H1 (cell line): ENCODE data around the gene CD300LB. TPM values are rescaled to one million over a fixed set of nuclear protein-coding genes. Genes with fewer than 3 reads are reported as not detected.

Source experiments
- CTCF ChIA-PET: fragments of 300-600 bp; sonication (Branson Sonifier 250); formaldehyde crosslinking; loops from one replicate; lab custom pipeline; 2021; ENCODE audit not compliant: partially characterized antibody; lab: Charles Lee
- POLR2A ChIA-PET: fragments of 300-600 bp; sonication (Branson Sonifier 250); formaldehyde crosslinking; loops from one replicate; lab custom pipeline; 2021; ENCODE audit warnings: inconsistent platforms; ENCODE audit not compliant: partially characterized antibody; lab: Charles Lee
- DNase-seq, 2 experiments: peaks; one replicate each; pipeline versions ENCODE4 v3.0.0 to v3.0.0-alpha.2; 2010 to 2022; ENCODE audit warnings: low spot score in 2 of 2, low read depth in 1 of 2, mixed read lengths in 1 of 2
- FAIRE-seq: peaks from 2 replicates; lab custom pipeline; 2011; peaks lifted over from hg19 to GRCh38; lab: Jason Lieb, UNC
- H2AFZ ChIP-seq: 2 replicates; pipeline ENCODE4 v1.8.1; 2012; ENCODE audit warnings: low read length, inconsistent platforms
- H2AK5ac ChIP-seq: 2 replicates; pipeline ENCODE4 v1.6.1; 2013; ENCODE audit warnings: low read depth, low read length
- H2BK120ac ChIP-seq: replicated peaks from 2 replicates; pipeline ENCODE3; 2013; ENCODE audit warnings: low read depth, low read length, inconsistent platforms
- H2BK12ac ChIP-seq: 2 replicates; pipeline ENCODE4 v1.6.1; 2013; ENCODE audit warnings: low read depth, low read length
- H2BK15ac ChIP-seq: 2 replicates; pipeline ENCODE4 v1.6.1; 2013; ENCODE audit warnings: low read length
- H2BK20ac ChIP-seq: 2 replicates; pipeline ENCODE4 v1.6.1; 2013; ENCODE audit warnings: low read length
- H2BK5ac ChIP-seq: 2 replicates; pipeline ENCODE4 v1.6.1; 2013; ENCODE audit warnings: low read depth, low read length
- H3K14ac ChIP-seq: 2 replicates; pipeline ENCODE4 v1.6.1; 2013; ENCODE audit warnings: inconsistent platforms; ENCODE audit not compliant: insufficient read length
- H3K18ac ChIP-seq: 2 replicates; pipeline ENCODE4 v1.6.1; 2013; ENCODE audit warnings: low read length; ENCODE audit errors: extremely low read depth
- H3K23ac ChIP-seq: 2 replicates; pipeline ENCODE4 v1.6.1; 2013; ENCODE audit warnings: inconsistent platforms; ENCODE audit not compliant: insufficient read length
- H3K23me2 ChIP-seq: 2 replicates; pipeline ENCODE4 v1.6.1; 2013; ENCODE audit warnings: low read depth, low read length
- H3K27ac ChIP-seq: 2 replicates; pipeline ENCODE4 v1.6.1; 2011; ENCODE audit warnings: low read depth, low read length, inconsistent platforms
- H3K27me3 ChIP-seq, 4 experiments: replicated peaks in 1 of 4; 1 replicate in 1 of 4; 2 replicates in 3 of 4; pipeline versions ENCODE4 v1.6.1 to v1.8.1; 2011 to 2013; ENCODE audit warnings: low read length in 3 of 4, mild to moderate bottlenecking in 3 of 4, inconsistent platforms in 2 of 4, mixed read lengths in 2 of 4, moderate library complexity in 1 of 4; ENCODE audit not compliant: control insufficient read depth in 3 of 4, insufficient read depth in 3 of 4; ENCODE audit errors: extremely low read depth in 1 of 4
- H3K36me3 ChIP-seq, 4 experiments: 2 replicates each; pipeline versions ENCODE4 v1.6.1 to v1.8.1; 2011 to 2013; ENCODE audit warnings: mild to moderate bottlenecking in 4 of 4, low read length in 3 of 4, moderate library complexity in 2 of 4, control low read depth in 1 of 4, inconsistent platforms in 1 of 4; ENCODE audit not compliant: insufficient read depth in 4 of 4, control insufficient read depth in 2 of 4
- H3K4ac ChIP-seq: replicated peaks from 2 replicates; pipeline ENCODE3; 2013; ENCODE audit warnings: low read length, low read depth, mixed read lengths, inconsistent platforms; ENCODE audit not compliant: insufficient read length
- H3K4me1 ChIP-seq, 4 experiments: replicated peaks in 1 of 4; 1 replicate in 1 of 4; 2 replicates in 3 of 4; pipeline versions ENCODE4 v1.6.1 to v1.8.1; 2011 to 2013; ENCODE audit warnings: low read length in 3 of 4, inconsistent platforms in 2 of 4, mixed read lengths in 1 of 4; ENCODE audit not compliant: insufficient read depth in 4 of 4, control insufficient read depth in 3 of 4
- H3K4me2 ChIP-seq, 2 experiments: 2 replicates each; pipeline versions ENCODE4 v1.6.1 to v1.8.1; 2011 to 2013; ENCODE audit warnings: low read depth in 2 of 2, low read length in 2 of 2, control low read depth in 1 of 2, inconsistent platforms in 1 of 2, mild to moderate bottlenecking in 1 of 2; ENCODE audit not compliant: insufficient read depth in 1 of 2
- H3K4me3 ChIP-seq, 4 experiments: fragments of 200-600, 300-600 bp in 1 of 4; sonication (generic), shearing (Covaris generic), sonication (Bioruptor Twin) in 1 of 4; 2 replicates each; pipeline versions ENCODE4 v1.5.1 to v1.8.1; 2011 to 2016; ENCODE audit warnings: low read length in 4 of 4, low read depth in 3 of 4, control low read depth in 2 of 4, inconsistent platforms in 2 of 4, mild to moderate bottlenecking in 2 of 4, mixed read lengths in 1 of 4, moderate library complexity in 1 of 4; ENCODE audit not compliant: insufficient read depth in 2 of 4; ENCODE audit errors: extremely low read depth in 1 of 4
- H3K56ac ChIP-seq: replicated peaks from 2 replicates; pipeline ENCODE3; 2013; ENCODE audit warnings: low read depth, mild to moderate bottlenecking, mixed read lengths, low read length, inconsistent platforms; ENCODE audit not compliant: insufficient read length
- H3K79me1 ChIP-seq: 2 replicates; pipeline ENCODE4 v1.6.1; 2013; ENCODE audit warnings: low read depth, low read length, control low read depth
- H3K79me2 ChIP-seq, 2 experiments: 2 replicates each; pipeline versions ENCODE4 v1.6.1 to v1.8.1; 2012 to 2013; ENCODE audit warnings: low read length in 2 of 2, mild to moderate bottlenecking in 2 of 2, inconsistent platforms in 1 of 2; ENCODE audit not compliant: insufficient read depth in 2 of 2, control insufficient read depth in 1 of 2
- H3K9ac ChIP-seq, 4 experiments: replicated peaks in 1 of 4; 1 replicate in 1 of 4; 2 replicates in 3 of 4; pipeline versions ENCODE4 v1.6.1 to v1.8.1; 2011 to 2013; ENCODE audit warnings: low read depth in 3 of 4, low read length in 3 of 4, control low read depth in 2 of 4, mild to moderate bottlenecking in 2 of 4, moderate library complexity in 2 of 4, inconsistent platforms in 1 of 4; ENCODE audit errors: extremely low read depth in 1 of 4
- H3K9me3 ChIP-seq, 2 experiments: 2 replicates each; pipeline versions ENCODE4 v1.6.1 to v1.8.1; 2012 to 2013; ENCODE audit warnings: mild to moderate bottlenecking in 2 of 2, moderate library complexity in 2 of 2, control low read depth in 1 of 2, inconsistent platforms in 1 of 2, low read depth in 1 of 2, low read length in 1 of 2, mixed read lengths in 1 of 2; ENCODE audit not compliant: insufficient read depth in 2 of 2
- H4K20me1 ChIP-seq, 2 experiments: replicated peaks in 1 of 2; 2 replicates each; pipeline versions ENCODE3 to v1.8.1; 2011 to 2013; ENCODE audit warnings: inconsistent platforms in 2 of 2, low read length in 2 of 2, mild to moderate bottlenecking in 1 of 2; ENCODE audit not compliant: insufficient read depth in 2 of 2, control insufficient read depth in 1 of 2
- H4K5ac ChIP-seq: 2 replicates; pipeline ENCODE4 v1.6.1; 2013; ENCODE audit warnings: low read length, low read depth, mixed read lengths, inconsistent platforms; ENCODE audit not compliant: insufficient read length
- H4K8ac ChIP-seq: 2 replicates; pipeline ENCODE4 v1.8.0; 2013; ENCODE audit warnings: mild to moderate bottlenecking, moderate library complexity, low read length, inconsistent platforms; ENCODE audit not compliant: insufficient read depth; ENCODE audit errors: extremely low read depth
- H4K91ac ChIP-seq: replicated peaks from 2 replicates; pipeline ENCODE3; 2013; ENCODE audit warnings: low read length, mixed read lengths, inconsistent platforms; ENCODE audit not compliant: insufficient read length
- ATF3 ChIP-seq: IDR thresholded peaks from 2 replicates; pipeline ENCODE4 v1.6.1; 2011; ENCODE audit warnings: low read depth, mild to moderate bottlenecking, low read length; ENCODE audit not compliant: insufficient read depth
- CBX8 ChIP-seq: fragments of 300-800, 300-1000 bp; sonication (generic); IDR thresholded peaks from 2 replicates; pipeline ENCODE4 v1.7.1; 2016; ENCODE audit warnings: low read depth, low read length, borderline replicate concordance
- CHD1 ChIP-seq: IDR thresholded peaks from 2 replicates; pipeline ENCODE4 v1.6.1; 2012; ENCODE audit warnings: low read depth, low read length, improper control_type of control experiment
- CHD2 ChIP-seq: IDR thresholded peaks from 2 replicates; pipeline ENCODE4 v1.6.1; 2012; ENCODE audit warnings: low read length, improper control_type of control experiment
- HDAC2 ChIP-seq, 2 experiments: fragments of 300-600 bp in 1 of 2; sonication (generic) in 1 of 2; IDR thresholded peaks; 2 replicates each; pipeline ENCODE4 v1.6.1; 2011 to 2012; ENCODE audit warnings: low read depth in 2 of 2, low read length in 2 of 2, mild to moderate bottlenecking in 2 of 2, moderate library complexity in 2 of 2, borderline replicate concordance in 1 of 2, inconsistent platforms in 1 of 2
- KDM5A ChIP-seq: fragments of 200-600 bp; IDR thresholded peaks from 2 replicates; pipeline ENCODE4 v1.7.1; 2012; ENCODE audit warnings: mild to moderate bottlenecking, low read length, inconsistent platforms, mixed read lengths
- POLR2AphosphoS5 ChIP-seq: IDR thresholded peaks from 2 replicates; pipeline ENCODE4 v1.6.1; 2011; ENCODE audit warnings: low read depth, low read length
- SP4 ChIP-seq: IDR thresholded peaks from 2 replicates; pipeline ENCODE4 v1.6.1; 2012; ENCODE audit warnings: low read length, inconsistent platforms
- TAF1 ChIP-seq: IDR thresholded peaks from 2 replicates; pipeline ENCODE4 v1.6.1; 2011; ENCODE audit warnings: mild to moderate bottlenecking, low read depth, low read length
- TAF7 ChIP-seq: optimal IDR thresholded peaks from 2 replicates; pipeline ENCODE3; 2011; ENCODE audit warnings: low read depth, mild to moderate bottlenecking, inconsistent platforms, low read length, moderate library complexity, borderline replicate concordance
- TBP ChIP-seq: IDR thresholded peaks from 2 replicates; pipeline ENCODE4 v1.6.1; 2011; ENCODE audit warnings: low read depth, low read length, improper control_type of control experiment
- TCF12 ChIP-seq: IDR thresholded peaks from 2 replicates; pipeline ENCODE4 v1.6.1; 2011; ENCODE audit warnings: low read depth, mild to moderate bottlenecking, low read length
- WGBS, 2 experiments: shearing (Covaris generic) in 1 of 2; methylation state at CpG; one replicate each; pipeline versions ENCODE4 v1.1.6 to v1.1.7; 2013 to 2015; ENCODE audit warnings: low lambda C conversion rate in 2 of 2, mixed read lengths in 2 of 2, inconsistent platforms in 1 of 2, low coverage in 1 of 2, missing lambda C conversion rate in 1 of 2; ENCODE audit not compliant: insufficient replicate concordance in 2 of 2, insufficient coverage in 1 of 2, insufficient read length in 1 of 2; ENCODE audit errors: extremely low coverage in 1 of 2, missing lambda C conversion rate in 1 of 2; 5-methylcytosine and 5-hydroxymethylcytosine counted together
- polyA plus RNA-seq, 7 experiments: library from polyadenylated mRNA; depleted of rRNA in 3 of 7; stranded (reverse) in 5 of 7; unstranded in 2 of 7; fragments of >200 nt in 5 of 7; fragments of 200-250 nt in 2 of 7; gene quantifications; 1 replicate in 5 of 7; 2 replicates in 1 of 7; 4 replicates in 1 of 7; pipeline versions ENCODE4 v1.2.1 to v1.2.3, GENCODE V29; 2011 to 2013; ENCODE audit warnings: missing spikeins in 2 of 7, mixed read lengths in 2 of 7
- total RNA-seq: library from RNA; stranded (reverse); fragmentation: NEBNext Ultra II Directional; extraction: Animal tissue kit (Norgen Biotek cat#: 25700); gene quantifications from 2 replicates; pipeline ENCODE4 v1.2.1, GENCODE V29; 2021

Gene CD300LB
- total and polyA plus RNA-seq, 2 of the 8 experiments (the other 6 are each of a cell fraction or from before 2014, with no cell fraction given) = not detected

DNA sequence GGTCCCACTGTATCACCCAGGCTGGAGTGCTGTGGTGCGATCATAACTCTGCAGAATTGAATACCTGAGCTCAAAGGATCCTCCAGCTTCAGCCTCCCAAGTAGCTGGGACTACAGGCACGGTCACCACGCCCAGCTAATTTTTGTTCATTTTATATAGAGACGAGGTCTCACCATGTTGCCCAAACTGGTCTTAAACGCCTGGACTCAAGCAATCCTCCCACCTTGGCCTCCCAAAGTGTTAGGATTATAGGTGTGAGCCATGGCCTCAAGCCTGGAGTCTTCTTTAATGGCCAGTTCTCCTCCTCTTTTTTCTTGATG is 484 bp downstream of the CD300LB start:
- FAIRE-seq = no peak
- Histone ChIP-seq H3K4me3 (no peak overlapping the region), H3K56ac (no peak overlapping the region), H2BK120ac (no peak overlapping the region), H3K4me2 (no peak overlapping the region), H4K8ac (no peak overlapping the region), H2BK15ac (no peak overlapping the region), H2BK12ac (no peak overlapping the region), H3K18ac (no peak overlapping the region), H3K9ac (no peak overlapping the region), H2BK20ac (no peak overlapping the region), H3K79me1 (no peaks in the 10 kb centered on the region), H4K5ac (no peak overlapping the region), H3K79me2 (no peaks in the 10 kb centered on the region), H3K23ac (no peak overlapping the region), H3K36me3 (no peaks in the 10 kb centered on the region), H4K91ac (no peak overlapping the region), H3K27me3 (peaks cover 0 to 2% (median 0%) of the 10 kb centered on the region in 4 experiments; a peak in 2 of 7 replicates), H3K23me2 (no peaks in the 10 kb centered on the region), H3K14ac (no peak overlapping the region), H2AK5ac (no peak overlapping the region), H3K9me3 (no peaks in the 10 kb centered on the region), H3K4ac (no peak overlapping the region), H3K27ac (no peak overlapping the region), H3K4me1 (peaks cover 0 to 4% (median under 1%) of the 10 kb centered on the region in 4 experiments; a peak in 2 of 7 replicates), H4K20me1 (no peaks in the 10 kb centered on the region), H2AFZ (no peak overlapping the region), H2BK5ac (no peak overlapping the region)
- 95% methylated on average over 5 of the region's 5 CpGs; no CpG with 5 or more reads in 1 of the 2 experiments for whole genome bisulfite sequencing, 2 experiments
- DNase-seq = no peak
- POLR2A ChIA-PET = interaction anchor here (0.5 kb wide), 1 partner anchor 76 kb away, joined by 3 read pairs; no protein-coding TSS in a partner anchor
- CTCF ChIA-PET = interaction anchor here (0.7 to 1.3 kb wide), 3 partner anchors 150 to 163 kb away, joined by 3 to 5 read pairs (median 3); no protein-coding TSS in a partner anchor
- TF ChIP-seq HDAC2 (IDR thresholded peaks at IDR 0.05; ENCODE audit: borderline replicate concordance in 1 of 2, low read depth in 2 of 2, low read length in 2 of 2) (no peak), TAF7 (no peak), SP4 (no peak), TCF12 (no peak), CBX8 (no peak), TBP (no peak), POLR2AphosphoS5 (no peak), ATF3 (no peak), CHD2 (no peak), CHD1 (no peak), TAF1 (no peak), KDM5A (no peak)
